ENCODE data around the gene HPSE.

DNA sequence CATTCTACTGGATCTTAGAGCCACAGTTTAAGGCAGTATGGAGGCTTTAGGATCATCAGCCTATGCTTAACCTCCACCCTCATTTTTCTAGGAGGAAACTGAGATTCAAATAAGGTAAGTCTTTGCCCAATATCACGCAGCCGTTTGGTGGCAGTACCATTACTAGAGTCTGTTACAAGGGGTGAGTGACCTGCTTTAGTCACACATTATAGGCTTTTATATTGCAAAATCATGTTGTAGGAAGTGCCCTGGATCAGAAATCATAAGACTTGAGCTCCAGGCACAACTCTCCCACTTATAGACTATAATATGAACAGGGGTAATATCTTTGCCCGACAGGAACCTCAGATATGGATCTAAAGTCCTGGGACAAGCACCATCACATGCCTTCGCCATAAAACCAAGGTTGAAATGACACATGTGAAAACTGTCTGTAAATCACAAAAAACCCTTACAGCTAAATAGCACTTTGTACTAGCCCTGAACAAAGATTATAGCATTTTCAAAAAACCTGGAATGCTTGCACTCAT is 19.2 kb downstream of the HPSE start:
- no peak for TF ChIP-seq POLR2A (IDR thresholded peaks at IDR 0.05; ENCODE audit: low read depth, low read length)
- TF ChIP-seq POLR2AphosphoS5 (IDR thresholded peaks at IDR 0.05; ENCODE audit: low read depth, low read length): no peak
- TF ChIP-seq TAF1 (IDR thresholded peaks at IDR 0.05; ENCODE audit: borderline replicate concordance, low read depth, low read length): no peak

Data from GM12892 (cell line).